Lung (tissue), 12 donors: ENCODE measurements around the gene RNF126. TPM values are rescaled to one million over a fixed set of nuclear protein-coding genes. Genes with fewer than 3 reads are reported as not detected.
"Not testable (repeated sequence)": the region's sequence is repeated elsewhere in the genome, so short reads cannot be mapped to it uniquely, and the experiment has no call there.

ENCODE experiments used
- ATAC-seq: fragments of 200-7000 bp; cut with Tn5 transposase; one replicate; pipeline ENCODE4 v1.9.1; 2020; ENCODE audit warnings: moderate number of reproducible peaks; ENCODE audit not compliant: insufficient read depth, low FRiP score
- DNase-seq, 3 donors: peaks; one replicate each; pipeline ENCODE4 v3.0.0-alpha.2; 2013 to 2017
- H3K27ac ChIP-seq, 2 donors: one replicate each; pipeline ENCODE4 v1.5.1; 2013; ENCODE audit warnings: mild to moderate bottlenecking in 2 of 2, moderate library complexity in 2 of 2, control low read depth in 1 of 2, inconsistent platforms in 1 of 2, low read depth in 1 of 2, low read length in 1 of 2
- H3K27me3 ChIP-seq, 3 donors: one replicate each; pipeline ENCODE4 v1.5.1; 2013; ENCODE audit warnings: low read length in 2 of 3; ENCODE audit not compliant: control insufficient read depth in 3 of 3, insufficient read depth in 3 of 3
- H3K36me3 ChIP-seq, 4 donors: one replicate each; pipeline ENCODE4 v1.5.1; 2013; ENCODE audit warnings: low read length in 4 of 4, mild to moderate bottlenecking in 1 of 4, moderate library complexity in 1 of 4; ENCODE audit not compliant: control insufficient read depth in 4 of 4, insufficient read depth in 4 of 4
- H3K4me1 ChIP-seq, 5 donors: one replicate each; pipeline ENCODE4 v1.5.1; 2013; ENCODE audit warnings: low read length in 5 of 5, mild to moderate bottlenecking in 2 of 5, moderate library complexity in 1 of 5; ENCODE audit not compliant: control insufficient read depth in 5 of 5, insufficient read depth in 5 of 5
- H3K4me3 ChIP-seq: one replicate; pipeline ENCODE4 v1.5.1; 2013; ENCODE audit warnings: mild to moderate bottlenecking, control low read depth, moderate library complexity
- H3K9ac ChIP-seq, 2 donors: one replicate each; pipeline ENCODE4 v1.5.1; 2013; ENCODE audit warnings: low read length in 2 of 2, control low read depth in 1 of 2; ENCODE audit not compliant: insufficient read depth in 1 of 2
- H3K9me3 ChIP-seq, 4 donors: one replicate each; pipeline ENCODE4 v1.5.1; 2013; ENCODE audit warnings: low read length in 3 of 4, mild to moderate bottlenecking in 1 of 4, moderate library complexity in 1 of 4; ENCODE audit not compliant: control insufficient read depth in 4 of 4, insufficient read depth in 3 of 4
- WGBS, 2 donors: extraction: QIAGEN DNeasy Blood & Tissue Kit; methylation state at CpG; one replicate each; pipeline ENCODE4 v1.1.7; 2013; 5-methylcytosine and 5-hydroxymethylcytosine counted together
- polyA plus RNA-seq, 2 donors: library from polyadenylated mRNA; stranded (reverse); fragments of 200-250 nt; gene quantifications; one replicate each; pipeline ENCODE4 v1.2.1, GENCODE V29; 2013
- total RNA-seq, 2 donors: library from RNA; depleted of rRNA in 1 of 2; stranded (reverse); fragments of >200 nt in 1 of 2; gene quantifications; one replicate each; pipeline ENCODE4 v1.2.1, GENCODE V29; 2014 to 2021
- TF ChIP-seq, protein P1 (sequence below): IDR thresholded peaks from 2 replicates; pipeline ENCODE4 v1.5.1; 2012; ENCODE audit warnings: mild to moderate bottlenecking; ENCODE audit errors: control extremely low read depth, extremely low read depth
- donor health status: control.
- donor health status: control.
- donor health status: Bipolar disorder and iron deficiency.
- donor health status: healthy.
- donor health status: DM: yes; HTN: yes; CAD: no.

Gene RNF126
- total and polyA plus RNA-seq, 4 donors = 18.1 to 46.2 (median 37.1) TPM

- H3K36me3 ChIP-seq = no peaks in the 10 kb centered on the region
- no peak for DNase-seq
- WGBS, 2 donors = 80 to 84% methylated on average over 28 to 30 of the region's 30 CpGs
Observed at GRCh38 chr19:607301-608154, 55.5 kb downstream of the RNF126 start.

DNA sequence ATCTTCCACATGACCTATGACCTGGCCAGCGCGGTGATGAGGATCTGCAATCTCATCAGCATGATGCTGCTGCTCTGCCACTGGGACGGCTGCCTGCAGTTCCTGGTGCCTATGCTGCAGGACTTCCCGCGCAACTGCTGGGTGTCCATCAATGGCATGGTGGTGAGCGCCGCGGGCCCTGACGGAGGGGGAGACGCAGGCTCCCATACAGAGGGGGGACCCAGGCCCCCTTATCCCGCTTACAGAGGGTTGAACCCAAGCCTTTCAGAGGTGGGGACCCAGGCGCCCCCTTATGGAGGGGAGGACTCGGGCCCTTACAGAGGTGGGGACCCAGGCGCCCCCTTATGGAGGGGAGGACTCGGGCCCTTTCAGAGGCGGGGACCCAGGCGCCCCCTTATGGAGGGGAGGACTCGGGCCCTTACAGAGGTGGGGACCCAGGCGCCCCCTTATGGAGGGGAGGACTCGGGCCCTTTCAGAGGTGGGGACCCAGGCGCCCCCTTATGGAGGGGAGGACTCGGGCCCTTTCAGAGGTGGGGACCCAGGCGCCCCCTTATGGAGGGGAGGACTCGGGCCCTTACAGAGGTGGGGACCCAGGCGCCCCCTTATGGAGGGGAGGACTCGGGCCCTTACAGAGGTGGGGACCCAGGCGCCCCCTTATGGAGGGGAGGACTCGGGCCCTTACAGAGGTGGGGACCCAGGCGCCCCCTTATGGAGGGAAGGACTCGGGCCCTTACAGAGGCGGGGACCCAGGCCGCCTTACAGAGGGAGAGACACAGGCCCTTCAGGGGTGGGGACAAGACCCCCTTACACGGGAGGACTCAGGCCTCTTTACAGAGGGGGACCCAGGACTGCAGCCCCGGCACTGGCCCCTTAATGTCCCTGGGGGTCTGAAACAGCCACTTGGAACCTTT lies 57.7 kb downstream of the RNF126 start:
- H3K27me3 ChIP-seq, DNase-seq, H3K9ac ChIP-seq, H3K9me3 ChIP-seq, H3K27ac ChIP-seq, H3K36me3 ChIP-seq, H3K4me3 ChIP-seq, ATAC-seq: not testable (repeated sequence)
- 66 to 87% methylated on average over 23 to 28 of the region's 34 CpGs for WGBS, 2 donors
- H3K4me1 ChIP-seq = peaks cover 0 to 16% (median 0%) of the 10 kb centered on the region in 5 donors

More at GRCh38 chr19:607301-608154, 55.5 kb downstream of the RNF126 start:
- peaks cover 0 to 17% (median 3%) of the 10 kb centered on the region in 5 donors for H3K4me1 ChIP-seq
- no peak overlapping the region for H3K27ac ChIP-seq
- no peak overlapping the region for H3K4me3 ChIP-seq
- H3K9me3 ChIP-seq = peaks cover 0 to 2% (median 0%) of the 10 kb centered on the region in 4 donors
- TF ChIP-seq, protein P1, sequence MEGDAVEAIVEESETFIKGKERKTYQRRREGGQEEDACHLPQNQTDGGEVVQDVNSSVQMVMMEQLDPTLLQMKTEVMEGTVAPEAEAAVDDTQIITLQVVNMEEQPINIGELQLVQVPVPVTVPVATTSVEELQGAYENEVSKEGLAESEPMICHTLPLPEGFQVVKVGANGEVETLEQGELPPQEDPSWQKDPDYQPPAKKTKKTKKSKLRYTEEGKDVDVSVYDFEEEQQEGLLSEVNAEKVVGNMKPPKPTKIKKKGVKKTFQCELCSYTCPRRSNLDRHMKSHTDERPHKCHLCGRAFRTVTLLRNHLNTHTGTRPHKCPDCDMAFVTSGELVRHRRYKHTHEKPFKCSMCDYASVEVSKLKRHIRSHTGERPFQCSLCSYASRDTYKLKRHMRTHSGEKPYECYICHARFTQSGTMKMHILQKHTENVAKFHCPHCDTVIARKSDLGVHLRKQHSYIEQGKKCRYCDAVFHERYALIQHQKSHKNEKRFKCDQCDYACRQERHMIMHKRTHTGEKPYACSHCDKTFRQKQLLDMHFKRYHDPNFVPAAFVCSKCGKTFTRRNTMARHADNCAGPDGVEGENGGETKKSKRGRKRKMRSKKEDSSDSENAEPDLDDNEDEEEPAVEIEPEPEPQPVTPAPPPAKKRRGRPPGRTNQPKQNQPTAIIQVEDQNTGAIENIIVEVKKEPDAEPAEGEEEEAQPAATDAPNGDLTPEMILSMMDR = no peak
- no peak overlapping the region for H3K9ac ChIP-seq
- H3K27me3 ChIP-seq = no peaks in the 10 kb centered on the region
- no peak for ATAC-seq

- H3K9me3 ChIP-seq = no peaks in the 10 kb centered on the region
- H3K9ac ChIP-seq = no peak overlapping the region
- 82 to 93% methylated on average over 11 of the region's 11 CpGs for WGBS, 2 donors
- TF ChIP-seq, protein P1 = no peak
- no peaks in the 10 kb centered on the region for H3K27me3 ChIP-seq
- DNase-seq (no peak), ATAC-seq (no peak)
- H3K36me3 ChIP-seq = no peaks in the 10 kb centered on the region
- H3K27ac ChIP-seq = no peak overlapping the region
- H3K4me3 ChIP-seq = no peak overlapping the region
- H3K4me1 ChIP-seq = peaks cover 0 to 10% (median 0%) of the 10 kb centered on the region in 5 donors
Observed at GRCh38 chr19:604355-604754, 58.7 kb downstream of the RNF126 start.

DNA sequence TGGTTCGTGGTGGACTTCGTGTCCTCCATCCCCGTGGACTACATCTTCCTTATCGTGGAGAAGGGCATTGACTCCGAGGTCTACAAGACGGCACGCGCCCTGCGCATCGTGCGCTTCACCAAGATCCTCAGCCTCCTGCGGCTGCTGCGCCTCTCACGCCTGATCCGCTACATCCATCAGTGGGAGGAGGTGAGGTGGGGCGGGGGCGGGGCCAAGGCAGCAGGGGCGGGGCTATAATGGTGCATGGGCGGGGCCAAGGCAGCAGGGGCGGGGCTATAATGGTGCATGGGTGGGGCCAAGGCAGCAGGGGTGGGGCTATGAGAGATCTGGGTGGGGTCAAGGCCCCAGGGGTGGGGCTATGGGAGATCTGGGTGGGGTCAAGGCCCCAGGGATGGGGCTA lies 59.2 kb downstream of the RNF126 start:
- H3K27me3 ChIP-seq = not testable (repeated sequence)

GRCh38 chr19:603302-603639 lies 59.7 kb downstream of the RNF126 start:
- not testable (repeated sequence) for H3K9ac ChIP-seq, H3K4me1 ChIP-seq, DNase-seq, H3K27ac ChIP-seq, H3K36me3 ChIP-seq, H3K4me3 ChIP-seq, H3K9me3 ChIP-seq, H3K27me3 ChIP-seq, ATAC-seq
- 90 to 93% methylated on average over 13 of the region's 13 CpGs for WGBS, 2 donors

More for the DNA sequence above, 59.2 kb downstream of the RNF126 start:
- not testable (repeated sequence) for ATAC-seq, H3K9ac ChIP-seq, DNase-seq, H3K4me3 ChIP-seq, H3K27ac ChIP-seq, H3K4me1 ChIP-seq, H3K9me3 ChIP-seq, H3K36me3 ChIP-seq
- WGBS, 2 donors = 93 to 94% methylated on average over 19 to 20 of the region's 20 CpGs
